ENCODE results near the gene CTNND2. TPM values are rescaled to one million over a fixed set of nuclear protein-coding genes. Genes with fewer than 3 reads are reported as not detected.

Gene CTNND2
- polyA plus RNA-seq, 1 donor from 2014 or later, result 67.0 TPM

GRCh38 chr5:11595045-11595444 lies 309.2 kb downstream of the CTNND2 start:
- Histone ChIP-seq H2AFZ (ENCODE audit: low read depth, low read length) (no peak overlapping the region), H3F3A (ENCODE audit: insufficient read depth, low read length, poor library complexity, severe bottlenecking) (no peaks in the 10 kb centered on the region), H3K9me2 (ENCODE audit: insufficient read depth, low read length) (no peaks in the 10 kb centered on the region), H3K36me3 (ENCODE audit: insufficient read depth, low read length) (no peaks in the 10 kb centered on the region), H3K9ac (ENCODE audit: low read length) (no peak overlapping the region), H4K20me1 (ENCODE audit: insufficient read depth) (no peaks in the 10 kb centered on the region), H3K27ac (ENCODE audit: low read length) (peak overlapping the region; percentile 14), H3K79me2 (replicated peaks; ENCODE audit: insufficient read depth, low read length) (no peaks in the 10 kb centered on the region), H3K4me2 (ENCODE audit: low read length) (peak overlapping the region; percentile 25), H3K27me3 (ENCODE audit: insufficient read depth, low read depth, low read length) (no peaks in the 10 kb centered on the region), H3K9me3 (ENCODE audit: low read length) (no peaks in the 10 kb centered on the region), H3K4me3 (ENCODE audit: low read length) (peak overlapping the region; percentile 48)
- TF ChIP-seq POLR2AphosphoS5 (IDR thresholded peaks at IDR 0.05), result no peak
- no peak for TF ChIP-seq REST (IDR thresholded peaks at IDR 0.05; ENCODE audit: borderline replicate concordance)
- no peak for TF ChIP-seq EZH2 (IDR thresholded peaks at IDR 0.05; ENCODE audit: borderline replicate concordance, insufficient read depth, low read length, poor library complexity, severe bottlenecking)
- TF ChIP-seq TAF1 (IDR thresholded peaks at IDR 0.05; ENCODE audit: low read depth), result no peak
- TF ChIP-seq MXI1 (conservative IDR thresholded peaks at IDR 0.05; ENCODE audit: poor library complexity, severe bottlenecking), result no peak
- TF ChIP-seq RAD21 (conservative IDR thresholded peaks at IDR 0.05), result no peak
- no peak for TF ChIP-seq SMC3 (conservative IDR thresholded peaks at IDR 0.05; ENCODE audit: poor library complexity)
- no peak for TF ChIP-seq CTCF (IDR thresholded peaks at IDR 0.05; ENCODE audit: poor library complexity, severe bottlenecking)
- no peak for TF ChIP-seq EP300 (conservative IDR thresholded peaks at IDR 0.05; ENCODE audit: poor library complexity, severe bottlenecking)

- no peak overlapping the region for H3K4me2 ChIP-seq (ENCODE audit: low read length)
- H3K9ac ChIP-seq (ENCODE audit: low read length), result no peak overlapping the region
- no peaks in the 10 kb centered on the region for H3K79me2 ChIP-seq (replicated peaks; ENCODE audit: insufficient read depth, low read length)
- H3K4me3 ChIP-seq (ENCODE audit: low read length), result no peak overlapping the region
- no peak overlapping the region for H3K27ac ChIP-seq (ENCODE audit: low read length)
- no peaks in the 10 kb centered on the region for H3K9me3 ChIP-seq (ENCODE audit: low read length)
- H3K27me3 ChIP-seq (ENCODE audit: insufficient read depth, low read depth, low read length), result no peaks in the 10 kb centered on the region
- no peaks in the 10 kb centered on the region for H4K20me1 ChIP-seq (ENCODE audit: insufficient read depth)
- no peaks in the 10 kb centered on the region for H3F3A ChIP-seq (ENCODE audit: insufficient read depth, low read length, poor library complexity, severe bottlenecking)
- no peak overlapping the region for H2AFZ ChIP-seq (ENCODE audit: low read depth, low read length)
- TF ChIP-seq REST (IDR thresholded peaks at IDR 0.05; ENCODE audit: borderline replicate concordance) (no peak), SMC3 (conservative IDR thresholded peaks at IDR 0.05; ENCODE audit: poor library complexity) (no peak), EZH2 (IDR thresholded peaks at IDR 0.05; ENCODE audit: borderline replicate concordance, insufficient read depth, low read length, poor library complexity, severe bottlenecking) (no peak), MXI1 (conservative IDR thresholded peaks at IDR 0.05; ENCODE audit: poor library complexity, severe bottlenecking) (no peak), EP300 (conservative IDR thresholded peaks at IDR 0.05; ENCODE audit: poor library complexity, severe bottlenecking) (no peak), TAF1 (IDR thresholded peaks at IDR 0.05; ENCODE audit: low read depth) (no peak), CTCF (IDR thresholded peaks at IDR 0.05; ENCODE audit: poor library complexity, severe bottlenecking) (no peak), RAD21 (conservative IDR thresholded peaks at IDR 0.05) (no peak), POLR2AphosphoS5 (IDR thresholded peaks at IDR 0.05) (no peak)
- no peaks in the 10 kb centered on the region for H3K9me2 ChIP-seq (ENCODE audit: insufficient read depth, low read length)
- no peaks in the 10 kb centered on the region for H3K36me3 ChIP-seq (ENCODE audit: insufficient read depth, low read length)
Observed at GRCh38 chr5:11594021-11594420, 310.2 kb downstream of the CTNND2 start.
